HEK293 (cell line): ENCODE measurements around the gene RNF169.

Experiments
- CTCF ChIA-PET: fragments of 350-600 bp; formaldehyde crosslinking; extraction: SDS; loops from one replicate; lab custom pipeline; 2021; ENCODE audit warnings: antibody characterized with exemption; lab: Yijun Ruan, JAX
- POLR2A ChIA-PET: fragments of 300-600 bp; formaldehyde crosslinking; extraction: SDS; loops from one replicate; lab custom pipeline; 2020; ENCODE audit warnings: antibody characterized with exemption, inconsistent platforms; lab: Yijun Ruan, JAX
- H3K27ac ChIP-seq: fragments of 200-500 bp; sonication (Bioruptor generic); 2 replicates; pipeline ENCODE4 v1.5.1; 2014; ENCODE audit warnings: low read depth, low read length, control low read depth, inconsistent platforms; ENCODE audit errors: extremely low read depth
- H3K36me3 ChIP-seq, 2 experiments: fragments of 200-500 bp in 1 of 2; sonication (Bioruptor generic) in 1 of 2; 1 replicate in 1 of 2; 2 replicates in 1 of 2; pipeline ENCODE4 v1.5.1; 2014 to 2017; ENCODE audit warnings: inconsistent platforms in 2 of 2, low read length in 2 of 2; ENCODE audit not compliant: control insufficient read depth in 2 of 2, insufficient read depth in 1 of 2
- H3K4me1 ChIP-seq: fragments of 200-500 bp; sonication (Bioruptor generic); 2 replicates; pipeline ENCODE4 v1.5.1; 2014; ENCODE audit warnings: mild to moderate bottlenecking, low read length, inconsistent platforms; ENCODE audit not compliant: control insufficient read depth, insufficient read depth
- H3K4me3 ChIP-seq: 2 replicates; pipeline ENCODE4 v1.5.1; 2011; ENCODE audit warnings: low read depth, mild to moderate bottlenecking, control low read depth, low read length, moderate library complexity
- H3K9me3 ChIP-seq: fragments of 200-500 bp; sonication (Bioruptor generic); 2 replicates; pipeline ENCODE4 v1.5.1; 2014; ENCODE audit warnings: low read depth, low read length, inconsistent platforms; ENCODE audit not compliant: control insufficient read depth, insufficient read depth
- BCL11B ChIP-seq: fragments of 450-650 bp; formaldehyde crosslinking; IDR thresholded peaks from 2 replicates; pipeline ENCODE4 v1.5.1; 2016; ENCODE audit warnings: low read depth, missing biosample characterization, missing genetic modification characterization
- GFI1B ChIP-seq: fragments of 450-650 bp; formaldehyde crosslinking; IDR thresholded peaks from 2 replicates; pipeline ENCODE4 v1.5.1; 2016; ENCODE audit warnings: missing biosample characterization, missing genetic modification characterization
- GLIS1 ChIP-seq: fragments of 450-650 bp; formaldehyde crosslinking; IDR thresholded peaks from 2 replicates; pipeline ENCODE4 v1.5.1; 2016; ENCODE audit warnings: missing biosample characterization, missing genetic modification characterization
- KLF8 ChIP-seq: fragments of 450-650 bp; formaldehyde crosslinking; IDR thresholded peaks from 2 replicates; pipeline ENCODE4 v1.5.1; 2016; ENCODE audit warnings: missing biosample characterization, missing genetic modification characterization
- KLF9 ChIP-seq: fragments of 450-650 bp; formaldehyde crosslinking; IDR thresholded peaks from 2 replicates; pipeline ENCODE4 v1.5.1; 2016; ENCODE audit warnings: missing biosample characterization, missing genetic modification characterization, low read depth
- ZBTB17 ChIP-seq: fragments of 450-650 bp; formaldehyde crosslinking; IDR thresholded peaks from 2 replicates; pipeline ENCODE4 v1.5.1; 2016; ENCODE audit warnings: missing biosample characterization, missing genetic modification characterization
- ZBTB7A ChIP-seq: fragments of 450-650 bp; formaldehyde crosslinking; IDR thresholded peaks from 2 replicates; pipeline ENCODE4 v1.5.1; 2016; ENCODE audit warnings: low read depth, missing biosample characterization, missing genetic modification characterization
- ZFHX2 ChIP-seq: fragments of 450-650 bp; formaldehyde crosslinking; conservative IDR thresholded peaks from 2 replicates; pipeline ENCODE4 v1.5.1; 2016; ENCODE audit warnings: missing biosample characterization, missing genetic modification characterization
- ZIC2 ChIP-seq: fragments of 450-650 bp; formaldehyde crosslinking; IDR thresholded peaks from 2 replicates; pipeline ENCODE4 v1.5.1; 2016; ENCODE audit warnings: missing biosample characterization, missing genetic modification characterization
- ZNF16 ChIP-seq: fragments of 450-650 bp; formaldehyde crosslinking; IDR thresholded peaks from 2 replicates; pipeline ENCODE4 v1.5.1; 2016; ENCODE audit warnings: low read depth, missing biosample characterization, missing genetic modification characterization
- ZNF274 ChIP-seq, 2 experiments: fragments of 200-500 bp in 1 of 2; fragments of 450-650 bp in 1 of 2; sonication (Bioruptor generic) in 1 of 2; formaldehyde crosslinking in 1 of 2; IDR thresholded peaks; 2 replicates each; pipeline versions ENCODE4 v1.5.1 to v1.6.1; 2014 to 2016; ENCODE audit warnings: borderline replicate concordance in 1 of 2, inconsistent platforms in 1 of 2, low read length in 1 of 2, missing biosample characterization in 1 of 2, missing genetic modification characterization in 1 of 2
- ZNF280D ChIP-seq: fragments of 450-650 bp; formaldehyde crosslinking; IDR thresholded peaks from 2 replicates; pipeline ENCODE4 v1.5.1; 2016; ENCODE audit warnings: missing biosample characterization, missing genetic modification characterization
- ZNF324 ChIP-seq: fragments of 450-650 bp; formaldehyde crosslinking; IDR thresholded peaks from 2 replicates; pipeline ENCODE4 v1.5.1; 2016; ENCODE audit warnings: missing biosample characterization, missing genetic modification characterization
- ZNF366 ChIP-seq: fragments of 450-650 bp; formaldehyde crosslinking; conservative IDR thresholded peaks from 2 replicates; pipeline ENCODE4 v1.5.1; 2016; ENCODE audit warnings: missing biosample characterization, missing genetic modification characterization
- ZNF391 ChIP-seq: fragments of 450-650 bp; formaldehyde crosslinking; IDR thresholded peaks from 2 replicates; pipeline ENCODE4 v1.5.1; 2016; ENCODE audit warnings: low read depth, missing biosample characterization, missing genetic modification characterization, borderline replicate concordance
- ZNF621 ChIP-seq: fragments of 450-650 bp; formaldehyde crosslinking; IDR thresholded peaks from 2 replicates; pipeline ENCODE4 v1.5.1; 2017; ENCODE audit warnings: missing biosample characterization, missing genetic modification characterization
- ZNF654 ChIP-seq: fragments of 450-650 bp; formaldehyde crosslinking; IDR thresholded peaks from 2 replicates; pipeline ENCODE4 v1.5.1; 2016; ENCODE audit warnings: low read depth, missing biosample characterization, missing genetic modification characterization
- ZNF768 ChIP-seq: fragments of 450-650 bp; formaldehyde crosslinking; IDR thresholded peaks from 2 replicates; pipeline ENCODE4 v1.5.1; 2018; ENCODE audit warnings: missing biosample characterization, mild to moderate bottlenecking, missing genetic modification characterization
- ZSCAN30 ChIP-seq: fragments of 450-650 bp; IDR thresholded peaks from 2 replicates; pipeline ENCODE4 v1.5.1; 2018; ENCODE audit warnings: missing biosample characterization, mild to moderate bottlenecking, missing genetic modification characterization, moderate library complexity
- ZXDB ChIP-seq: fragments of 450-650 bp; formaldehyde crosslinking; IDR thresholded peaks from 2 replicates; pipeline ENCODE4 v1.5.1; 2016; ENCODE audit warnings: missing biosample characterization, missing genetic modification characterization
- TF ChIP-seq, protein P1 (sequence below): sonication (generic); formaldehyde crosslinking; IDR thresholded peaks from 2 replicates; pipeline ENCODE4 v1.8.1; 2022; ENCODE audit warnings: mild to moderate bottlenecking, moderate library complexity, missing genetic modification reagents
- TF ChIP-seq, protein P2 (sequence below): fragments of 450-650 bp; formaldehyde crosslinking; conservative IDR thresholded peaks from 2 replicates; pipeline ENCODE4 v1.5.1; 2016; ENCODE audit warnings: low read depth, missing biosample characterization, missing genetic modification characterization
- TF ChIP-seq, protein P3 (sequence below): fragments of 450-650 bp; formaldehyde crosslinking; IDR thresholded peaks from 2 replicates; pipeline ENCODE4 v1.5.1; 2016; ENCODE audit warnings: missing biosample characterization, missing genetic modification characterization

The RNF169 gene

GRCh38 chr11:74746868-74747267 is 1.8 kb upstream of the RNF169 start (continued):
- TF ChIP-seq ZNF16 (tag by site-specific recombination), result no peak

GRCh38 chr11:74749127-74749964 is 697 bp downstream of the RNF169 start:
- Histone ChIP-seq H3K27ac (peak overlapping the region; percentile 94), H3K36me3 (no peaks in the 10 kb centered on the region), H3K4me1 (no peaks in the 10 kb centered on the region; the same call in 1 of the 2 replicates), H3K4me3 (peak overlapping the region; percentile 77), H3K9me3 (no peaks in the 10 kb centered on the region)
- ChIA-PET CTCF (interaction anchor here (0.9 kb wide), 1 partner anchor 47 kb away, joined by 4 read pairs; no protein-coding TSS in a partner anchor), POLR2A (interaction anchor here (0.6 to 0.8 kb wide), 2 partner anchors 256 to 360 kb away, joined by 3 read pairs; partner anchors contain the start of gene LIPT2)
- TF ChIP-seq ZNF324 (tag by site-specific recombination) (no peak), ZNF274 (IDR thresholded peaks at IDR 0.05; ENCODE audit: low read length) (no peak), ZNF274 (tag by site-specific recombination; IDR thresholded peaks at IDR 0.05; ENCODE audit: borderline replicate concordance) (no peak), ZNF280D (tag by site-specific recombination) (0 out of 2 replicates have a peak, but pooled peaks have one; percentile 10), ZXDB (tag by site-specific recombination) (peak; percentile 50; the same call in 1 of the 2 replicates), ZBTB17 (tag by site-specific recombination) (peak; percentile 32; the same call in 1 of the 2 replicates), BCL11B (no peak), GFI1B (tag by site-specific recombination) (no peak), ZNF654 (tag by site-specific recombination) (no peak), ZNF768 (tag by site-specific recombination) (no peak), ZIC2 (tag by site-specific recombination) (no peak), GLIS1 (tag by site-specific recombination) (no peak), KLF9 (tag by site-specific recombination) (0 out of 2 replicates have a peak, but pooled peaks have one; percentile 40), ZNF366 (tag by site-specific recombination) (no peak), KLF8 (tag by site-specific recombination) (peak; percentile 46; the same call in 1 of the 2 replicates), ZSCAN30 (tag by site-specific recombination) (no peak), ZNF391 (tag by site-specific recombination) (no peak; the same call in 1 of the 2 replicates), ZBTB7A (tag by site-specific recombination) (no peak), ZFHX2 (tag by site-specific recombination) (peak; percentile 60), ZNF621 (tag by site-specific recombination) (no peak)
- TF ChIP-seq, protein P1, sequence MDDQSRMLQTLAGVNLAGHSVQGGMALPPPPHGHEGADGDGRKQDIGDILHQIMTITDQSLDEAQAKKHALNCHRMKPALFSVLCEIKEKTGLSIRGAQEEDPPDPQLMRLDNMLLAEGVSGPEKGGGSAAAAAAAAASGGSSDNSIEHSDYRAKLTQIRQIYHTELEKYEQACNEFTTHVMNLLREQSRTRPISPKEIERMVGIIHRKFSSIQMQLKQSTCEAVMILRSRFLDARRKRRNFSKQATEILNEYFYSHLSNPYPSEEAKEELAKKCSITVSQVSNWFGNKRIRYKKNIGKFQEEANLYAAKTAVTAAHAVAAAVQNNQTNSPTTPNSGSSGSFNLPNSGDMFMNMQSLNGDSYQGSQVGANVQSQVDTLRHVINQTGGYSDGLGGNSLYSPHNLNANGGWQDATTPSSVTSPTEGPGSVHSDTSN (CRISPR knock-in tag), result no peak
- TF ChIP-seq, protein P2, sequence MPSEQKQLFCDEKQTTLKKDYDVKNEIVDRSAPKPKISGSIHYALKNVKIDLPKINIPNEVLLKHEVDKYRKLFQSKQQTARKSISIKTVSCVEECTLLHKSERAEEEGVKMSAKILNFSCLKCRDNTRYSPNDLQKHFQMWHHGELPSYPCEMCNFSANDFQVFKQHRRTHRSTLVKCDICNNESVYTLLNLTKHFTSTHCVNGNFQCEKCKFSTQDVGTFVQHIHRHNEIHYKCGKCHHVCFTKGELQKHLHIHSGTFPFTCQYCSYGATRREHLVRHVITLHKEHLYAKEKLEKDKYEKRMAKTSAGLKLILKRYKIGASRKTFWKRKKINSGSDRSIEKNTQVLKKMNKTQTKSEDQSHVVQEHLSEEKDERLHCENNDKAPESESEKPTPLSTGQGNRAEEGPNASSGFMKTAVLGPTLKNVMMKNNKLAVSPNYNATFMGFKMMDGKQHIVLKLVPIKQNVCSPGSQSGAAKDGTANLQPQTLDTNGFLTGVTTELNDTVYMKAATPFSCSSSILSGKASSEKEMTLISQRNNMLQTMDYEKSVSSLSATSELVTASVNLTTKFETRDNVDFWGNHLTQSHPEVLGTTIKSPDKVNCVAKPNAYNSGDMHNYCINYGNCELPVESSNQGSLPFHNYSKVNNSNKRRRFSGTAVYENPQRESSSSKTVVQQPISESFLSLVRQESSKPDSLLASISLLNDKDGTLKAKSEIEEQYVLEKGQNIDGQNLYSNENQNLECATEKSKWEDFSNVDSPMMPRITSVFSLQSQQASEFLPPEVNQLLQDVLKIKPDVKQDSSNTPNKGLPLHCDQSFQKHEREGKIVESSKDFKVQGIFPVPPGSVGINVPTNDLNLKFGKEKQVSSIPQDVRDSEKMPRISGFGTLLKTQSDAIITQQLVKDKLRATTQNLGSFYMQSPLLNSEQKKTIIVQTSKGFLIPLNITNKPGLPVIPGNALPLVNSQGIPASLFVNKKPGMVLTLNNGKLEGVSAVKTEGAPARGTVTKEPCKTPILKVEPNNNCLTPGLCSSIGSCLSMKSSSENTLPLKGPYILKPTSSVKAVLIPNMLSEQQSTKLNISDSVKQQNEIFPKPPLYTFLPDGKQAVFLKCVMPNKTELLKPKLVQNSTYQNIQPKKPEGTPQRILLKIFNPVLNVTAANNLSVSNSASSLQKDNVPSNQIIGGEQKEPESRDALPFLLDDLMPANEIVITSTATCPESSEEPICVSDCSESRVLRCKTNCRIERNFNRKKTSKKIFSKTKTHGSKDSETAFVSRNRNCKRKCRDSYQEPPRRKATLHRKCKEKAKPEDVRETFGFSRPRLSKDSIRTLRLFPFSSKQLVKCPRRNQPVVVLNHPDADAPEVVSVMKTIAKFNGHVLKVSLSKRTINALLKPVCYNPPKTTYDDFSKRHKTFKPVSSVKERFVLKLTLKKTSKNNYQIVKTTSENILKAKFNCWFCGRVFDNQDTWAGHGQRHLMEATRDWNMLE, result 0 out of 2 replicates have a peak, but pooled peaks have one; percentile 25
- TF ChIP-seq, protein P3, sequence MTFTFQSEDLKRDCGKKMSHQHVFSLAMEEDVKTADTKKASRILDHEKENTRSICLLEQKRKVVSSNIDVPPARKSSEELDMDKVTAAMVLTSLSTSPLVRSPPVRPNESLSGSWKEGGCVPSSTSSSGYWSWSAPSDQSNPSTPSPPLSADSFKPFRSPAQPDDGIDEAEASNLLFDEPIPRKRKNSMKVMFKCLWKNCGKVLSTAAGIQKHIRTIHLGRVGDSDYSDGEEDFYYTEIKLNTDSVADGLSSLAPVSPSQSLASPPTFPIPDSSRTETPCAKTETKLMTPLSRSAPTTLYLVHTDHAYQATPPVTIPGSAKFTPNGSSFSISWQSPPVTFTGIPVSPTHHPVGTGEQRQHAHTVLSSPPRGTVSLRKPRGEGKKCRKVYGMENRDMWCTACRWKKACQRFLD (tag by site-specific recombination), result no peak
